Transverse colon (tissue), 4 donors: ENCODE measurements around the gene LSAMP.

Experiments used
- POLR2A ChIP-seq: fragments of 450-650 bp; IDR thresholded peaks from one replicate; pipeline ENCODE4 v1.6.1; 2016; ENCODE audit warnings: antibody characterized with exemption, mild to moderate bottlenecking, moderate library complexity
- POLR2AphosphoS5 ChIP-seq, 3 donors: sonication (generic); formaldehyde crosslinking; IDR thresholded peaks; one replicate each; pipeline ENCODE4 v1.6.1; 2016; ENCODE audit warnings: antibody characterized with exemption in 3 of 3
- TF ChIP-seq, protein P1 (sequence below), 5 experiments: fragments of 200-600 bp in 3 of 5; fragments of 450-650 bp in 2 of 5; sonication (generic) in 3 of 5; IDR thresholded peaks; 1 replicate in 2 of 5; 2 replicates in 3 of 5; pipeline ENCODE4 v1.5.1; 2016 to 2017; ENCODE audit warnings: antibody characterized with exemption in 5 of 5, inconsistent platforms in 3 of 5, mild to moderate bottlenecking in 2 of 5, moderate library complexity in 1 of 5

DNA sequence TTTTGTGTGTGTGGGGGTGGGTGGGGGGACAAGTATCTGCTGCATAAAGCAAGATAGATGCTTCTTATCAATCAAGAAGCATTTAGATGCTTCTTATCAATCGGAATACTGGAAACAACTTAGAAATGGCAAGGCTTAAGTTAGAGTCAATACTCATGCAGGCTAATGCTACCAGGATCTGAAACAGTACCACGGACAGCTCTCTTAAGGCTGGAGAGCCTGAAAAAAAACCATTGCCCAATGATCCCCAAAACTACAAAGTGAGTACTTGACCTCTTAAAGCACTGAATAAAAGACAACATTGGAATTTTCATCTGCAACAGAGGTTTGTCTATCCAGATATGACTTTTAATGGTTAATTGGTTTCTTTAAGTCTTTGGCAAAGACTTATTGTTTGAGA lies 559.7 kb downstream of the LSAMP start:
- TF ChIP-seq, protein P1, sequence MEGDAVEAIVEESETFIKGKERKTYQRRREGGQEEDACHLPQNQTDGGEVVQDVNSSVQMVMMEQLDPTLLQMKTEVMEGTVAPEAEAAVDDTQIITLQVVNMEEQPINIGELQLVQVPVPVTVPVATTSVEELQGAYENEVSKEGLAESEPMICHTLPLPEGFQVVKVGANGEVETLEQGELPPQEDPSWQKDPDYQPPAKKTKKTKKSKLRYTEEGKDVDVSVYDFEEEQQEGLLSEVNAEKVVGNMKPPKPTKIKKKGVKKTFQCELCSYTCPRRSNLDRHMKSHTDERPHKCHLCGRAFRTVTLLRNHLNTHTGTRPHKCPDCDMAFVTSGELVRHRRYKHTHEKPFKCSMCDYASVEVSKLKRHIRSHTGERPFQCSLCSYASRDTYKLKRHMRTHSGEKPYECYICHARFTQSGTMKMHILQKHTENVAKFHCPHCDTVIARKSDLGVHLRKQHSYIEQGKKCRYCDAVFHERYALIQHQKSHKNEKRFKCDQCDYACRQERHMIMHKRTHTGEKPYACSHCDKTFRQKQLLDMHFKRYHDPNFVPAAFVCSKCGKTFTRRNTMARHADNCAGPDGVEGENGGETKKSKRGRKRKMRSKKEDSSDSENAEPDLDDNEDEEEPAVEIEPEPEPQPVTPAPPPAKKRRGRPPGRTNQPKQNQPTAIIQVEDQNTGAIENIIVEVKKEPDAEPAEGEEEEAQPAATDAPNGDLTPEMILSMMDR (IDR thresholded peaks at IDR 0.05), result no peak
- TF ChIP-seq POLR2AphosphoS5 (IDR thresholded peaks at IDR 0.05) (no peak), POLR2A (no peak)
